NCI-H1092 (cell line): ENCODE measurements around the gene CEP128.

ENCODE experiments used
- DNase-seq: peaks from one replicate; lab custom pipeline; 2025; lab: John Stamatoyannopoulos, UW

The CEP128 gene

GRCh38 chr14:80901260-80901659, 40.3 kb downstream of the CEP128 start:
- DNase-seq, result no peak

- DNase-seq, result no peak
Measured at GRCh38 chr14:80872645-80873044, 68.9 kb downstream of the CEP128 start.

GRCh38 chr14:80868260-80868659, 73.3 kb downstream of the CEP128 start:
- DNase-seq, result no peak

GRCh38 chr14:80867798-80868197, 73.7 kb downstream of the CEP128 start:
- DNase-seq, result no peak

GRCh38 chr14:80867091-80867490, 74.4 kb downstream of the CEP128 start:
- DNase-seq, result no peak

- no peak for DNase-seq
Measured at GRCh38 chr14:80865565-80865964, 76.0 kb downstream of the CEP128 start.

GRCh38 chr14:80862983-80863382, 78.6 kb downstream of the CEP128 start:
- DNase-seq, result no peak

GRCh38 chr14:80862541-80862940, 79.0 kb downstream of the CEP128 start:
- no peak for DNase-seq

GRCh38 chr14:80850197-80850814, 91.2 kb downstream of the CEP128 start:
- peak; percentile 20 for DNase-seq

GRCh38 chr14:80847070-80847469, 94.5 kb downstream of the CEP128 start:
- no peak for DNase-seq

GRCh38 chr14:80845856-80846255, 95.7 kb downstream of the CEP128 start:
- DNase-seq, result no peak

GRCh38 chr14:80844872-80845271, 96.7 kb downstream of the CEP128 start:
- no peak for DNase-seq

- no peak for DNase-seq
Measured at GRCh38 chr14:80839743-80840142, 101.8 kb downstream of the CEP128 start.

- DNase-seq, result no peak
Measured at GRCh38 chr14:80809663-80810062, 131.9 kb downstream of the CEP128 start.

GRCh38 chr14:80805136-80805535, 136.4 kb downstream of the CEP128 start:
- no peak for DNase-seq

- no peak for DNase-seq
Measured at GRCh38 chr14:80798878-80799277, 142.7 kb downstream of the CEP128 start.

GRCh38 chr14:80798211-80798610, 143.3 kb downstream of the CEP128 start:
- DNase-seq, result no peak

GRCh38 chr14:80792771-80793170, 148.8 kb downstream of the CEP128 start:
- no peak for DNase-seq

GRCh38 chr14:80787876-80788275, 153.7 kb downstream of the CEP128 start:
- DNase-seq, result no peak

GRCh38 chr14:80784820-80785219, 156.7 kb downstream of the CEP128 start:
- no peak for DNase-seq

- no peak for DNase-seq
Measured at GRCh38 chr14:80781972-80782367, 159.6 kb downstream of the CEP128 start.

GRCh38 chr14:80780500-80780899, 161.0 kb downstream of the CEP128 start:
- no peak for DNase-seq

GRCh38 chr14:80776657-80777056, 164.9 kb downstream of the CEP128 start:
- DNase-seq, result no peak

- no peak for DNase-seq
Measured at GRCh38 chr14:80776186-80776585, 165.4 kb downstream of the CEP128 start.

- no peak for DNase-seq
Measured at GRCh38 chr14:80772504-80772903, 169.0 kb downstream of the CEP128 start.
